ENCODE measurements around the gene KCNIP1. TPM values are rescaled to one million over a fixed set of nuclear protein-coding genes. Genes with fewer than 3 reads are reported as not detected.
A peak's percentile ranks its signal among the peaks of the same experiment; 100 is the strongest.

Gene KCNIP1
- total and polyA plus RNA-seq, 2 of the 8 experiments (the other 6 are each of a cell fraction or from before 2014, with no cell fraction given): 0.52 to 0.83 TPM

- H3K79me1 ChIP-seq (ENCODE audit: low read depth, low read length): no peaks in the 10 kb centered on the region
- CTCF ChIA-PET (ENCODE audit: partially characterized antibody): interaction anchor here (0.6 to 3.4 kb wide), 10 partner anchors 11 to 117 kb away, joined by 3 to 21 read pairs (median 4); no protein-coding TSS in a partner anchor
- no peak overlapping the region for H2BK120ac ChIP-seq (replicated peaks; ENCODE audit: low read depth, low read length)
- no peak overlapping the region for H2BK15ac ChIP-seq (ENCODE audit: low read length)
- no peaks in the 10 kb centered on the region for H4K20me1 ChIP-seq (replicated peaks in 1 of 2; ENCODE audit: control insufficient read depth in 1 of 2, insufficient read depth in 2 of 2, low read length in 2 of 2)
- H3K79me2 ChIP-seq (ENCODE audit: control insufficient read depth in 1 of 2, insufficient read depth in 2 of 2, low read length in 2 of 2): no peaks in the 10 kb centered on the region
- H4K8ac ChIP-seq (ENCODE audit: extremely low read depth, insufficient read depth, low read length): no peak overlapping the region
- no peak overlapping the region for H3K14ac ChIP-seq (ENCODE audit: insufficient read length)
- H2AK5ac ChIP-seq (ENCODE audit: low read depth, low read length): no peak overlapping the region
- H3K27ac ChIP-seq (ENCODE audit: low read depth, low read length): no peak overlapping the region
- H3K18ac ChIP-seq (ENCODE audit: extremely low read depth, low read length): peak overlapping the region; percentile 64; the same call in 1 of the 2 replicates
- H3K4me3 ChIP-seq (ENCODE audit: extremely low read depth in 1 of 4, insufficient read depth in 2 of 4, low read depth in 3 of 4, low read length in 4 of 4): no peak overlapping the region
- no peak overlapping the region for H3K23ac ChIP-seq (ENCODE audit: insufficient read length)
- H2BK5ac ChIP-seq (ENCODE audit: low read depth, low read length): no peak overlapping the region
- H3K56ac ChIP-seq (replicated peaks; ENCODE audit: insufficient read length, low read depth, low read length): no peak overlapping the region
- H2BK12ac ChIP-seq (ENCODE audit: low read depth, low read length): peak overlapping the region; percentile 77; the same call in 1 of the 2 replicates
- H3K4me1 ChIP-seq (replicated peaks in 1 of 4; ENCODE audit: control insufficient read depth in 3 of 4, insufficient read depth in 4 of 4, low read length in 3 of 4): peaks cover 0 to 4% (median under 1%) of the 10 kb centered on the region in 4 experiments; a peak in 4 of 7 replicates
- POLR2A ChIA-PET (ENCODE audit: partially characterized antibody): interaction anchor here (0.9 to 9.5 kb wide), 3 partner anchors 7 to 21 kb away, joined by 3 to 190 read pairs (median 3); no protein-coding TSS in a partner anchor
- no peak overlapping the region for H3K4me2 ChIP-seq (ENCODE audit: insufficient read depth in 1 of 2, low read depth in 2 of 2, low read length in 2 of 2)
- H3K9ac ChIP-seq (replicated peaks in 1 of 4; ENCODE audit: extremely low read depth in 1 of 4, low read depth in 3 of 4, low read length in 3 of 4): no peak overlapping the region
- H3K27me3 ChIP-seq (replicated peaks in 1 of 4; ENCODE audit: control insufficient read depth in 3 of 4, extremely low read depth in 1 of 4, insufficient read depth in 3 of 4, low read length in 3 of 4): no peaks in the 10 kb centered on the region
- 94% methylated on average over 7 of the region's 7 CpGs; no CpG with 5 or more reads in 1 of the 2 experiments for WGBS, 2 experiments (ENCODE audit: extremely low coverage in 1 of 2, insufficient coverage in 1 of 2, insufficient read length in 1 of 2, insufficient replicate concordance in 2 of 2, low coverage in 1 of 2, low lambda C conversion rate in 2 of 2, missing lambda C conversion rate in 1 of 2)
- no peak overlapping the region for H2AFZ ChIP-seq (ENCODE audit: low read length)
- no peak for FAIRE-seq
- DNase-seq (ENCODE audit: low read depth in 1 of 2, low spot score in 2 of 2): no peak
- H4K5ac ChIP-seq (ENCODE audit: insufficient read length, low read depth, low read length): no peak overlapping the region
- H3K9me3 ChIP-seq (ENCODE audit: insufficient read depth in 2 of 2, low read depth in 1 of 2, low read length in 1 of 2): no peaks in the 10 kb centered on the region
- H4K91ac ChIP-seq (replicated peaks; ENCODE audit: insufficient read length, low read length): no peak overlapping the region
- no peak overlapping the region for H3K4ac ChIP-seq (replicated peaks; ENCODE audit: insufficient read length, low read depth, low read length)
- peaks cover 10% of the 10 kb centered on the region; the same call in 1 of the 2 replicates for H3K23me2 ChIP-seq (ENCODE audit: low read depth, low read length)
- H2BK20ac ChIP-seq (ENCODE audit: low read length): no peak overlapping the region; the same call in 1 of the 2 replicates
- H3K36me3 ChIP-seq (ENCODE audit: control insufficient read depth in 2 of 4, insufficient read depth in 4 of 4, low read length in 3 of 4): 0 out of 8 replicates have a peak, but pooled peaks cover 0 to 4% (median 0%) of the 10 kb centered on the region in 4 experiments
- no peak for TF ChIP-seq EP300 (IDR thresholded peaks at IDR 0.05; ENCODE audit: borderline replicate concordance in 1 of 2, low read depth in 2 of 2, low read length in 2 of 2)
- no peak for TF ChIP-seq GTF2F1 (IDR thresholded peaks at IDR 0.05; ENCODE audit: borderline replicate concordance, low read depth, low read length)
- TF ChIP-seq CHD1 (IDR thresholded peaks at IDR 0.05; ENCODE audit: low read depth, low read length): no peak
- no peak for TF ChIP-seq CBX8 (IDR thresholded peaks at IDR 0.05; ENCODE audit: borderline replicate concordance, low read depth, low read length)
- TF ChIP-seq BACH1 (IDR thresholded peaks at IDR 0.05; ENCODE audit: low read length): no peak
- TF ChIP-seq RAD21 (IDR thresholded peaks at IDR 0.05 in 1 of 2, conservative IDR thresholded peaks at IDR 0.05 in 1 of 2; ENCODE audit: low read depth in 2 of 2, low read length in 2 of 2): no peak
- TF ChIP-seq POLR2AphosphoS5 (IDR thresholded peaks at IDR 0.05; ENCODE audit: low read depth, low read length): no peak
- TF ChIP-seq SIRT6 (IDR thresholded peaks at IDR 0.05; ENCODE audit: low read length): no peak
- TF ChIP-seq KDM1A (IDR thresholded peaks at IDR 0.05; ENCODE audit: borderline replicate concordance, low read length): no peak
Measured at GRCh38 chr5:170755679-170756456, 252.0 kb downstream of the KCNIP1 start.

All from H1 (cell line).